NB4 (cell line): Measurements from ENCODE around the gene ZSCAN12.
"Not testable (repeated sequence)": the region's sequence is repeated elsewhere in the genome, so short reads cannot be mapped to it uniquely, and the experiment has no call there.

Experiments used
- DNase-seq: peaks from one replicate; pipeline ENCODE4 v3.0.0; 2010; ENCODE audit warnings: low read depth
- H3K4me3 ChIP-seq: one replicate; pipeline ENCODE4 v1.5.1; 2011; ENCODE audit warnings: mild to moderate bottlenecking, low read depth, low read length, moderate library complexity
- MYC ChIP-seq: IDR thresholded peaks from 2 replicates; pipeline ENCODE4 v1.6.1; 2011; ENCODE audit warnings: low read depth, low read length
- POLR2A ChIP-seq: IDR thresholded peaks from 2 replicates; pipeline ENCODE4 v1.6.1; 2011; ENCODE audit warnings: mild to moderate bottlenecking; ENCODE audit not compliant: insufficient read length; ENCODE audit errors: extremely low read depth
- TF ChIP-seq, protein P1 (sequence below): IDR thresholded peaks from 2 replicates; pipeline ENCODE4 v1.6.1; 2011; ENCODE audit warnings: low read depth, low read length
- TF ChIP-seq, protein P2 (sequence below): IDR thresholded peaks from one replicate; pipeline ENCODE4 v1.5.1; 2012; ENCODE audit warnings: low read depth, low read length

Gene ZSCAN12

DNA sequence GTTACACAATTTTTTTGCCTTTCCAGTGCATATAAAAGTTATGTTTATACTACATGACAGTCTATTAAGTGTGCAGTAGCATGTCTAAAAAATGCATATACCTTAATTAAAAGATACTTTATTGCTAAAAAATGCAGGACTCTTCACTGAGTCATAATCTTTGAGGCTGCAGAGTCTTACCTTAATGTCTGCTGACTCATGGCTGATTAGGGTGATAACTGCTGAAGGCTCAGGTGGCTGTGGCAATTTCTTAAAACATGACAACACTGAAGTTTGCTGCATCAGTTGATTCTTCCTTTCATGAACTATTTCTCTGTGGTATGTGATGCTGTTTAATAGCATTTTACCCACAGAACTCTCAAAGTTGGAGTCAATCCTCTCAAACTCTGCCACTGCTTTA, 24.6 kb upstream of the ZSCAN12 start:
- no peak for DNase-seq
- H3K4me3 ChIP-seq = no peak overlapping the region
- no peak for TF ChIP-seq MYC
- TF ChIP-seq, protein P1, sequence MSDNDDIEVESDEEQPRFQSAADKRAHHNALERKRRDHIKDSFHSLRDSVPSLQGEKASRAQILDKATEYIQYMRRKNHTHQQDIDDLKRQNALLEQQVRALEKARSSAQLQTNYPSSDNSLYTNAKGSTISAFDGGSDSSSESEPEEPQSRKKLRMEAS = no peak

DNA sequence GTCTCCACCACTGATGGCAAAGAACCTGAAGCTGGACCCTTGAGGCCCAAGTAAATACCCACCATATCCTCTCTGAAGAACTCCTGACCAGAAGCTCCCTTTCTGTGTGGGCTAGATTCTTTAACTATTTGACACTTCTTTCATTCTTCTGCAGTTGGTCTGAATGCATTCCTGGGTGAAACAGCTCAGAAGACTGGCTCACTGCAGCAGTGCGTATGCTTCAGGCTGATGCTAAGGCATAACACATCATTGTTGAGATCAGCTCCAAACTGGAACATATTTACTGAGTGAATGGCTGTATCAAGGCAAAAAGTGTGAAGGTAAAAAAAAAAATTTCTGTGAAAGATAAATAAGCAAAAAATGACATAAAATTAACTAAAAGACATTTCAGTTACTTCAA, 24.0 kb upstream of the ZSCAN12 start:
- H3K4me3 ChIP-seq = no peak overlapping the region
- TF ChIP-seq MYC = no peak
- TF ChIP-seq, protein P1 = no peak
- TF ChIP-seq, protein P2, sequence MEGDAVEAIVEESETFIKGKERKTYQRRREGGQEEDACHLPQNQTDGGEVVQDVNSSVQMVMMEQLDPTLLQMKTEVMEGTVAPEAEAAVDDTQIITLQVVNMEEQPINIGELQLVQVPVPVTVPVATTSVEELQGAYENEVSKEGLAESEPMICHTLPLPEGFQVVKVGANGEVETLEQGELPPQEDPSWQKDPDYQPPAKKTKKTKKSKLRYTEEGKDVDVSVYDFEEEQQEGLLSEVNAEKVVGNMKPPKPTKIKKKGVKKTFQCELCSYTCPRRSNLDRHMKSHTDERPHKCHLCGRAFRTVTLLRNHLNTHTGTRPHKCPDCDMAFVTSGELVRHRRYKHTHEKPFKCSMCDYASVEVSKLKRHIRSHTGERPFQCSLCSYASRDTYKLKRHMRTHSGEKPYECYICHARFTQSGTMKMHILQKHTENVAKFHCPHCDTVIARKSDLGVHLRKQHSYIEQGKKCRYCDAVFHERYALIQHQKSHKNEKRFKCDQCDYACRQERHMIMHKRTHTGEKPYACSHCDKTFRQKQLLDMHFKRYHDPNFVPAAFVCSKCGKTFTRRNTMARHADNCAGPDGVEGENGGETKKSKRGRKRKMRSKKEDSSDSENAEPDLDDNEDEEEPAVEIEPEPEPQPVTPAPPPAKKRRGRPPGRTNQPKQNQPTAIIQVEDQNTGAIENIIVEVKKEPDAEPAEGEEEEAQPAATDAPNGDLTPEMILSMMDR = no peak
- TF ChIP-seq POLR2A = no peak
- no peak for DNase-seq

DNA sequence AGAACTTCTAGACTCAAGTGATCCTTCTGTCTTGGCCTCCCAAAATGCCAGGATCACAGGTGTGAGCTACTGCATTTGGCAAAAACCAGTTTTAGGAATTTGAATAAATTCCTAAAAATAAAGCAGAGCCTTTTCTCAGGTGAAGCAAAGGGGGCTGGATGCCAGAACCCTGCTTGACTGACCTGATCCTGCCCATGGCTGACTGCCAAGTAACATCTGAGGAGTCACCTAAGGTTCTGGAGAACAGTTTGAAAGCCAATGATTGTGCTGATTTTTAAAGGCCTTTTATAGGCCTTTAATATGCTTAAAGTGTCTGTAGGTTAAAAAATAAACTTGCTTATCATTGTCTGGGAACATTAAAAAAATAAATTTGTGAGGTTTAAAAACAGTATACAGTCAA, 14.1 kb upstream of the ZSCAN12 start:
- TF ChIP-seq POLR2A (no peak), MYC (no peak)
- TF ChIP-seq, protein P1 = no peak
- TF ChIP-seq, protein P2 = no peak
- no peak for DNase-seq

DNA sequence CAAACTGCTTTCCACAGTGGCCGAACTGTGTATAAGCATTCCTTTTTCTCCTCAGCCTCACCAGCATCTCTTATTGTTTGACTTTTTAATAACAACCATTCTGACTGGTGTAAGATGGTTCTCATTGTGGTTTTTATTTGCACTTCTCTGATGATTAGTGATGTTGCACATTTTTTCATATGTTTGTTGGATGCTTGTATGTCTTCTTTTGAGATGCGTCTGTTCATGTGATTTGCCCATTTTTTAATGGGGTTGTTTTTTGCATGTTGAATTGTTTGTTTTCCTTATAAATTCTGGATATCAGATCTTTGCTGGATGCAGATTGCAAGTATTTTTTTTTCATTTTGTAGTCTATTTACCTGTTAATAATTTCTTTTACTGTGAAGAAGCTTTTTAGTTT, 11.2 kb upstream of the ZSCAN12 start:
- TF ChIP-seq, protein P2 = no peak
- TF ChIP-seq MYC = no peak
- TF ChIP-seq POLR2A = no peak
- TF ChIP-seq, protein P1 = no peak
- no peak for DNase-seq

More for the DNA sequence above, 14.1 kb upstream of the ZSCAN12 start:
- no peak overlapping the region for H3K4me3 ChIP-seq

DNA sequence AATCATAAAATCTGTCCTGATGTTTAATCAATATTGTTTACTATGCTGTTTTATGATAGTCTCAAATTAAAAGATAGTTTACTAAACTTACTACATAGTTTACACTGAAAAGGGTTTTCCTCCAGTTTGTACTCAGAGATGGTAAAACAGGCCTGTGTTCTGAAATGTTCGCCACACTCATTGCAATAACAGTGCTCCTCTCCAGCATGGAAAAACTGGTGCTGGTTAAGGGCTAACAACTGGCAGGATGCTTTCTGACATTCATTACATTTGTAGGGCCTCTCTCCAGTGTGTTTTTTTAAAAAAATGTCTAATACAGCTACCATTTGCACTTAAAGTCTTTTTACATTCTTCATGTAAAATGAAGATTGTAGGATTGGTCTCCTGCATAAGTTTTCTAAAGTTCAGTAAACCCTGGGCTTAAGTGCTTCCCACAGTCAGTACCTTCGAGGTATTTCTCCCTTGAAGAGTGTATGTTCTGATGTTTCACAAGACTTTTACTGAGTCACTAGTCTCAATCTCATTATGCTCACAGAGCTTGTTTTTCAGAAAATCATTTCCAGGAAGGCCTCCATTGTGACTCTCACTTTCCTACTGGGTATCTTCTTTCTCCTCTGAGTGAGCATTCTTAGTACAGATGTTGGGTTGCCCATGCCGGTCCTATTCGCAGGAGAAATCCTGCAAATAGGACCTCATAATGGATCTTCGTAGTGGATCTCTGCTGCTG, 8.7 kb upstream of the ZSCAN12 start:
- no peak overlapping the region for H3K4me3 ChIP-seq
- TF ChIP-seq, protein P2 = no peak
- TF ChIP-seq, protein P1 = no peak
- TF ChIP-seq POLR2A = no peak
- TF ChIP-seq MYC = no peak
- no peak for DNase-seq

More for the DNA sequence above, 11.2 kb upstream of the ZSCAN12 start:
- no peak overlapping the region for H3K4me3 ChIP-seq

DNA sequence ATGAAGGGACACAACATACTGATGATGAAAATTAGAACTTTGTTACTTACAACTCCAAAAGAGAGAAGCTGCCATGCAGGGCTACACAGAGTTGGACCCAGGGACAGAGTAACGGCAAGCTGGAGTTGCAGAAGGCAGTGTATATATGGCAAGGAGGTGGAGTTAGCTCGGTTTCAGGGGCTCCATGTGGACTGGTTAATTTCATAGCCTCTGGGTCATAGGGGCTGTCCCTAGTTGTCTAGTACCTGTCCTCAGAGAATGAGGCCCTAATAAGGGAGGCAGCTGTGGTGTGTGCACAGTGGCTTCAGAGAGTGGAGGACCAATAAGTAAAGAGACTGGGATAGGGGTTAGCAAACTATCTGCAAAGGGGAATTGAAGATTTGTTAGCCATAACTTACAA, 7.9 kb upstream of the ZSCAN12 start:
- H3K4me3 ChIP-seq = no peak overlapping the region
- TF ChIP-seq MYC = no peak
- TF ChIP-seq, protein P2 = no peak
- no peak for TF ChIP-seq POLR2A
- TF ChIP-seq, protein P1 = no peak
- no peak for DNase-seq

DNA sequence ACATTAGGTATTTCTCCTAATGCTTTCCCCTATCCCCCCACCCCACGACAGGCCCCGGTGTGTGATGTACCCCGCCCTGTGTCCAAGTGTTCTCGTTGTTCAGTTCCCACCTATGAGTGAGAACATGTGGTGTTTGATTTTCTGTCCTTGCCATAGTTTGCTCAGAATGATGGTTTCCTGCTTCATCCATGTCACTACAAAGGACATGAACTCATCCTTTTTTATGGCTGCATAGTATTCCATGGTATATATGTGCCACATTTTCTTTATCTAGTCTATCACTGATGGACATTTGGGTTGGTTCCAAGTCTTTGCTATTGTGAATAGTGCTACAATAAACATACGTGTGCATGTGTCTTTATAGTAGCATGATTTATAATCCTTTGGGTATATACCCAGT, 4.4 kb upstream of the ZSCAN12 start:
- not testable (repeated sequence) for DNase-seq, H3K4me3 ChIP-seq
